Adrenal gland (tissue), 12 donors: ENCODE measurements around the gene ADAMTS6. TPM values are rescaled to one million over a fixed set of nuclear protein-coding genes. Genes with fewer than 3 reads are reported as not detected.

ENCODE experiments used
- DNase-seq, 7 donors: peaks; one replicate each; pipeline ENCODE4 v3.0.0-alpha.2; 2019 to 2020
- H3K27ac ChIP-seq, 5 donors: fragments of 200-600 bp; sonication (generic) in 4 of 5; 1 replicate in 3 of 5; 2 replicates in 2 of 5; pipeline versions ENCODE4 v1.5.1 to v1.8.0; 2016 to 2020; ENCODE audit warnings: mild to moderate bottlenecking in 1 of 5
- H3K27me3 ChIP-seq: fragments of 200-600 bp; 2 replicates; pipeline ENCODE4 v1.8.0; 2021
- H3K36me3 ChIP-seq, 2 donors: fragments of 200-600 bp; replicated peaks in 1 of 2; 1 replicate in 1 of 2; 2 replicates in 1 of 2; pipeline versions ENCODE4 v1.5.1 to v1.8.0; 2018 to 2022
- H3K4me1 ChIP-seq, 2 donors: fragments of 200-600 bp; replicated peaks in 1 of 2; 1 replicate in 1 of 2; 2 replicates in 1 of 2; pipeline versions ENCODE4 v1.5.1 to v1.8.0; 2018 to 2021
- H3K4me3 ChIP-seq, 4 donors: fragments of 200-600 bp; sonication (generic) in 3 of 4; one replicate each; pipeline ENCODE4 v1.5.1; 2016 to 2018
- H3K9me3 ChIP-seq, 3 donors: fragments of 200-600 bp; sonication (generic) in 1 of 3; replicated peaks in 1 of 3; 1 replicate in 2 of 3; 2 replicates in 1 of 3; pipeline versions ENCODE4 v1.5.1 to v1.8.0; 2016 to 2021
- CTCF ChIP-seq, 6 experiments: fragments of 450-650 bp in 4 of 6; fragments of 200-600 bp in 2 of 6; sonication (generic) in 1 of 6; IDR thresholded peaks; 1 replicate in 5 of 6; 2 replicates in 1 of 6; pipeline versions ENCODE4 v1.5.1 to v1.8.0; 2016 to 2021; ENCODE audit warnings: antibody characterized with exemption in 6 of 6, mild to moderate bottlenecking in 2 of 6, moderate library complexity in 1 of 6
- POLR2A ChIP-seq, 2 donors: fragments of 450-650 bp; IDR thresholded peaks; one replicate each; pipeline ENCODE4 v1.6.1; 2017; ENCODE audit warnings: antibody characterized with exemption in 2 of 2, mild to moderate bottlenecking in 2 of 2, moderate library complexity in 1 of 2
- WGBS, 4 donors: extraction: QIAGEN DNeasy Blood & Tissue Kit in 2 of 4; methylation state at CpG; one replicate each; pipeline versions ENCODE4 v1.1.5 to v1.1.7; 2013 to 2017; 5-methylcytosine and 5-hydroxymethylcytosine counted together
- intact Hi-C, 2 donors: fragments of 100-400 bp; cut with DNase I; formaldehyde crosslinking; loops; one replicate each; pipeline versions ENCODE4 v1.14.1 to v1.15.0; 2022 to 2023
- polyA plus RNA-seq, 3 donors: library from polyadenylated mRNA; stranded (reverse); fragments of 200-250 nt in 2 of 3; fragments of 350-450 nt in 1 of 3; fragmentation: Illumina TruSeq in 1 of 3; extraction: RNeasy Lipid Tissue Mini Kit (QIAGEN cat#74804) in 1 of 3; gene quantifications; one replicate each; pipeline ENCODE4 v1.2.3, GENCODE V29; 2013 to 2014
- total RNA-seq, 9 donors: library from RNA; depleted of rRNA in 4 of 9; stranded (reverse); fragments of >200 nt in 4 of 9; fragments of 120-200 nt in 1 of 9; fragmentation: NEBNext Ultra II Directional in 1 of 9; extraction: Animal tissue kit (Norgen Biotek cat#: 25700) in 1 of 9; gene quantifications; one replicate each; pipeline versions ENCODE4 v1.1.0 to v1.2.4, GENCODE V29; 2013 to 2023
- donor health status: healthy with polysubstance abuse.
- donor health status: Bipolar disorder and iron deficiency.
- donor health status: DM: yes; HTN: yes; CAD: no.
- donor health status: DM: no; HTN: no; CAD: no.
- donor health status: DM: no; HTN: no; CAD: no.
- donor health status: DM: yes; HTN: yes; CAD: no.

ADAMTS6 gene
- total and polyA plus RNA-seq, 12 donors: 0.24 to 11.9 (median 0.89) TPM

- TF ChIP-seq POLR2A (IDR thresholded peaks at IDR 0.05): no peak
- TF ChIP-seq CTCF (IDR thresholded peaks at IDR 0.05): no peak
- H3K27me3 ChIP-seq: no peaks in the 10 kb centered on the region
- WGBS, 4 donors: 81 to 88% (median 82%) methylated on average over 2 of the region's 2 CpGs
- no peak overlapping the region for H3K27ac ChIP-seq
- no peak for DNase-seq
- H3K4me3 ChIP-seq: no peak overlapping the region
- H3K4me1 ChIP-seq: no peaks in the 10 kb centered on the region
- intact Hi-C loops: no loop called here
- H3K9me3 ChIP-seq: no peaks in the 10 kb centered on the region
- H3K36me3 ChIP-seq: no peaks in the 10 kb centered on the region
Observed at GRCh38 chr5:65142016-65142415, 339.7 kb downstream of the ADAMTS6 start.

GRCh38 chr5:65141493-65141892, 340.2 kb downstream of the ADAMTS6 start:
- TF ChIP-seq POLR2A (IDR thresholded peaks at IDR 0.05) (no peak), CTCF (IDR thresholded peaks at IDR 0.05) (no peak)
- H3K4me1 ChIP-seq: no peaks in the 10 kb centered on the region
- no peak overlapping the region for H3K4me3 ChIP-seq
- H3K9me3 ChIP-seq: no peaks in the 10 kb centered on the region
- H3K27me3 ChIP-seq: no peaks in the 10 kb centered on the region
- DNase-seq: no peak
- intact Hi-C loops: no loop called here
- no peak overlapping the region for H3K27ac ChIP-seq
- H3K36me3 ChIP-seq: no peaks in the 10 kb centered on the region

- 46 to 58% (median 54%) methylated on average over 4 of the region's 4 CpGs for WGBS, 4 donors
- Histone ChIP-seq H3K27me3 (no peaks in the 10 kb centered on the region), H3K4me1 (no peaks in the 10 kb centered on the region), H3K27ac (no peak overlapping the region), H3K36me3 (no peaks in the 10 kb centered on the region), H3K4me3 (no peak overlapping the region), H3K9me3 (no peaks in the 10 kb centered on the region)
- no peak for TF ChIP-seq POLR2A (IDR thresholded peaks at IDR 0.05)
- TF ChIP-seq CTCF (IDR thresholded peaks at IDR 0.05): no peak
- intact Hi-C loops: no loop called here
- no peak for DNase-seq
Observed at GRCh38 chr5:65137631-65138030, 344.1 kb downstream of the ADAMTS6 start.

- H3K27me3 ChIP-seq: no peaks in the 10 kb centered on the region
- no peak overlapping the region for H3K4me3 ChIP-seq
- TF ChIP-seq CTCF (IDR thresholded peaks at IDR 0.05) (no peak), POLR2A (IDR thresholded peaks at IDR 0.05) (no peak)
- no peaks in the 10 kb centered on the region for H3K4me1 ChIP-seq
- whole genome bisulfite sequencing, 4 donors: 71 to 79% (median 76%) methylated on average over 2 of the region's 2 CpGs
- no peaks in the 10 kb centered on the region for H3K36me3 ChIP-seq
- DNase-seq: no peak
- no peak overlapping the region for H3K27ac ChIP-seq
- intact Hi-C loops: no loop called here
- H3K9me3 ChIP-seq: no peaks in the 10 kb centered on the region
Observed at GRCh38 chr5:65133477-65134110, 348.1 kb downstream of the ADAMTS6 start.
